ENCODE results near the gene C1orf159. TPM values are rescaled to one million over a fixed set of nuclear protein-coding genes. Genes with fewer than 3 reads are reported as not detected.
A peak's percentile ranks its signal among the peaks of the same experiment; 100 is the strongest.
"Not testable (repeated sequence)": the region's sequence is repeated elsewhere in the genome, so short reads cannot be mapped to it uniquely, and the experiment has no call there.

The C1orf159 gene
- total and polyA plus RNA-seq, 3 donors from 2014 or later = 40.7 to 68.3 (median 50.7) TPM

GRCh38 chr1:1060281-1061000 is 55.4 kb downstream of the C1orf159 start:
- H3K27ac ChIP-seq = no peak overlapping the region
- peaks cover 17% of the 10 kb centered on the region for H3K4me1 ChIP-seq
- H3K27me3 ChIP-seq = no peaks in the 10 kb centered on the region
- no peaks in the 10 kb centered on the region for H3K36me3 ChIP-seq (ENCODE audit: low read depth, missing control alignments)
- no peaks in the 10 kb centered on the region for H3K9me3 ChIP-seq
- intact Hi-C loops (cut with DNase I; ENCODE audit: low total_unique reads) = loop anchor here (10.0 kb wide), 1 partner anchor 56 kb away; the partner anchor contains the start of gene HES4
- 48 to 53% methylated on average over 38 of the region's 38 CpGs for WGBS, 2 donors
- TF ChIP-seq, protein P1, sequence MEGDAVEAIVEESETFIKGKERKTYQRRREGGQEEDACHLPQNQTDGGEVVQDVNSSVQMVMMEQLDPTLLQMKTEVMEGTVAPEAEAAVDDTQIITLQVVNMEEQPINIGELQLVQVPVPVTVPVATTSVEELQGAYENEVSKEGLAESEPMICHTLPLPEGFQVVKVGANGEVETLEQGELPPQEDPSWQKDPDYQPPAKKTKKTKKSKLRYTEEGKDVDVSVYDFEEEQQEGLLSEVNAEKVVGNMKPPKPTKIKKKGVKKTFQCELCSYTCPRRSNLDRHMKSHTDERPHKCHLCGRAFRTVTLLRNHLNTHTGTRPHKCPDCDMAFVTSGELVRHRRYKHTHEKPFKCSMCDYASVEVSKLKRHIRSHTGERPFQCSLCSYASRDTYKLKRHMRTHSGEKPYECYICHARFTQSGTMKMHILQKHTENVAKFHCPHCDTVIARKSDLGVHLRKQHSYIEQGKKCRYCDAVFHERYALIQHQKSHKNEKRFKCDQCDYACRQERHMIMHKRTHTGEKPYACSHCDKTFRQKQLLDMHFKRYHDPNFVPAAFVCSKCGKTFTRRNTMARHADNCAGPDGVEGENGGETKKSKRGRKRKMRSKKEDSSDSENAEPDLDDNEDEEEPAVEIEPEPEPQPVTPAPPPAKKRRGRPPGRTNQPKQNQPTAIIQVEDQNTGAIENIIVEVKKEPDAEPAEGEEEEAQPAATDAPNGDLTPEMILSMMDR (IDR thresholded peaks at IDR 0.05) = no peak
- no peak for TF ChIP-seq POLR2A (IDR thresholded peaks at IDR 0.05)
- H3K4me3 ChIP-seq = no peak overlapping the region
- DNase-seq = no peak

- peak; percentile 93 for DNase-seq
- H3K4me3 ChIP-seq = peak overlapping the region; percentile 44 to 62
- WGBS, 2 donors = 4 to 5% methylated on average over 32 to 45 of the region's 69 CpGs
- H3K27me3 ChIP-seq = no peaks in the 10 kb centered on the region
- H3K36me3 ChIP-seq (ENCODE audit: low read depth, missing control alignments) = no peaks in the 10 kb centered on the region
- H3K27ac ChIP-seq = no peak overlapping the region
- no peaks in the 10 kb centered on the region for H3K9me3 ChIP-seq
- intact Hi-C loops (cut with DNase I; ENCODE audit: low total_unique reads) = loop anchor here (10.0 kb wide), 1 partner anchor 55 kb away; the partner anchor contains the start of gene HES4
- H3K4me1 ChIP-seq = peaks cover 17% of the 10 kb centered on the region
- TF ChIP-seq POLR2A (IDR thresholded peaks at IDR 0.05) = no peak
- TF ChIP-seq, protein P1 (IDR thresholded peaks at IDR 0.05) = peak in 1 of 3 experiments; percentile 2
Observed at GRCh38 chr1:1059494-1060280, 56.2 kb downstream of the C1orf159 start.

- Histone ChIP-seq H3K9me3 (no peaks in the 10 kb centered on the region), H3K4me1 (peaks cover 17% of the 10 kb centered on the region), H3K4me3 (peak overlapping the region; percentile 44 to 62), H3K27ac (no peak overlapping the region), H3K27me3 (no peaks in the 10 kb centered on the region), H3K36me3 (ENCODE audit: low read depth, missing control alignments) (no peaks in the 10 kb centered on the region)
- no peak for DNase-seq
- intact Hi-C loops (cut with DNase I; ENCODE audit: low total_unique reads) = no loop called here
- TF ChIP-seq, protein P1 (IDR thresholded peaks at IDR 0.05) = peak in 1 of 3 experiments; percentile 25
- TF ChIP-seq POLR2A (IDR thresholded peaks at IDR 0.05) = no peak
- 0 to 1% methylated on average over 15 to 48 of the region's 48 CpGs for WGBS, 2 donors
Observed at GRCh38 chr1:1058921-1059493, 56.9 kb downstream of the C1orf159 start.

GRCh38 chr1:1058088-1058905 is 57.6 kb downstream of the C1orf159 start:
- TF ChIP-seq, protein P1 (IDR thresholded peaks at IDR 0.05) = no peak
- TF ChIP-seq POLR2A (IDR thresholded peaks at IDR 0.05) = no peak

DNA sequence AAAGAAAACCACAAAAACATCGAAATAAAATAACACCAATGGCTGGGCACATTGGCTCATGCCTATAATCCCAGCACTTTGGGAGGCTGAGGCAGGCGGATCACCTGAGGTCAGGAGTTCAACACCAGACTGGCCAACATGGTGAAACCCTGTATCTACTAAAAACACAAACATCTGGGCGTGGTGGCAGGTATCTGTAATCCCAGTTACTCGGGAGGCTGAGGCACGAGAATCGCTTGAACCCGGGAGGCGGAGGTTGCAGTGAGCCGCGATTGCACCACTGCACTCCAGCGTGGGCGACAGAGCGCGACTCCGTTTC is 58.2 kb downstream of the C1orf159 start:
- H3K4me1 ChIP-seq = peaks cover 17% of the 10 kb centered on the region
- WGBS, 2 donors = 46 to 58% methylated on average over 15 of the region's 15 CpGs
- not testable (repeated sequence) for H3K27me3 ChIP-seq

More at GRCh38 chr1:1058088-1058905, 57.6 kb downstream of the C1orf159 start:
- H3K27me3 ChIP-seq = no peaks in the 10 kb centered on the region
- peak overlapping the region in 1 of 2 donors; percentile 62 for H3K4me3 ChIP-seq
- no peaks in the 10 kb centered on the region for H3K36me3 ChIP-seq (ENCODE audit: low read depth, missing control alignments)
- no peak overlapping the region for H3K27ac ChIP-seq
- WGBS, 2 donors = 8 to 10% methylated on average over 24 of the region's 24 CpGs
- no peaks in the 10 kb centered on the region for H3K9me3 ChIP-seq
- intact Hi-C loops (cut with DNase I; ENCODE audit: low total_unique reads) = no loop called here
- DNase-seq = peak; percentile 58
- H3K4me1 ChIP-seq = peaks cover 17% of the 10 kb centered on the region

More for the DNA sequence above, 58.2 kb downstream of the C1orf159 start:
- DNase-seq; H3K27ac ChIP-seq; intact Hi-C loops (cut with DNase I; ENCODE audit: low total_unique reads); H3K36me3 ChIP-seq (ENCODE audit: low read depth, missing control alignments); H3K4me3 ChIP-seq; H3K9me3 ChIP-seq: not testable (repeated sequence)

Measured in testis (tissue), 3 donors.